ENCODE results near the gene L2HGDH.

DNA sequence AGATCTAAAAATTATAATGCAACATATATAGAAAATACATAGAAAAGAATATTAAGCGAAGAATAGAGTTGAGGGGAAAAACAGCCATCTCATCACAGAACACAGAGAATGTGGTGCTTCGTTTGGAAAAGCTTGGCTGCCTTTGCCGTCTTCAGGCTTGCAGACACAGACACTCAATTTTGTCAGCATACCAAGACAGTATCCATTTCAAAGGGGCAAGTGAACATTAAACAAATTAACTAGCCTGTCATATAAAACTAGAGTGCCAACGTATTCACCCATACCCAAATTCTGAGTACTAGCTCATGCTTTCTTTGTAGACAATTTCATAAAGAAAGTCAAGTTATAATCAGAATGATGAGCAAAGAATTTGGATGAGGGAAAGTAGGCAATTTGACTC, 40.6 kb upstream of the L2HGDH start:
- TF ChIP-seq, protein P1, sequence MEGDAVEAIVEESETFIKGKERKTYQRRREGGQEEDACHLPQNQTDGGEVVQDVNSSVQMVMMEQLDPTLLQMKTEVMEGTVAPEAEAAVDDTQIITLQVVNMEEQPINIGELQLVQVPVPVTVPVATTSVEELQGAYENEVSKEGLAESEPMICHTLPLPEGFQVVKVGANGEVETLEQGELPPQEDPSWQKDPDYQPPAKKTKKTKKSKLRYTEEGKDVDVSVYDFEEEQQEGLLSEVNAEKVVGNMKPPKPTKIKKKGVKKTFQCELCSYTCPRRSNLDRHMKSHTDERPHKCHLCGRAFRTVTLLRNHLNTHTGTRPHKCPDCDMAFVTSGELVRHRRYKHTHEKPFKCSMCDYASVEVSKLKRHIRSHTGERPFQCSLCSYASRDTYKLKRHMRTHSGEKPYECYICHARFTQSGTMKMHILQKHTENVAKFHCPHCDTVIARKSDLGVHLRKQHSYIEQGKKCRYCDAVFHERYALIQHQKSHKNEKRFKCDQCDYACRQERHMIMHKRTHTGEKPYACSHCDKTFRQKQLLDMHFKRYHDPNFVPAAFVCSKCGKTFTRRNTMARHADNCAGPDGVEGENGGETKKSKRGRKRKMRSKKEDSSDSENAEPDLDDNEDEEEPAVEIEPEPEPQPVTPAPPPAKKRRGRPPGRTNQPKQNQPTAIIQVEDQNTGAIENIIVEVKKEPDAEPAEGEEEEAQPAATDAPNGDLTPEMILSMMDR (IDR thresholded peaks at IDR 0.05; ENCODE audit: low read length) = no peak
- no peak for TF ChIP-seq EZH2 (optimal IDR thresholded peaks at IDR 0.05; ENCODE audit: low read depth, low read length)

Measured in MM.1S (cell line).